ENCODE results near the gene CCDC171.

Gene CCDC171

DNA sequence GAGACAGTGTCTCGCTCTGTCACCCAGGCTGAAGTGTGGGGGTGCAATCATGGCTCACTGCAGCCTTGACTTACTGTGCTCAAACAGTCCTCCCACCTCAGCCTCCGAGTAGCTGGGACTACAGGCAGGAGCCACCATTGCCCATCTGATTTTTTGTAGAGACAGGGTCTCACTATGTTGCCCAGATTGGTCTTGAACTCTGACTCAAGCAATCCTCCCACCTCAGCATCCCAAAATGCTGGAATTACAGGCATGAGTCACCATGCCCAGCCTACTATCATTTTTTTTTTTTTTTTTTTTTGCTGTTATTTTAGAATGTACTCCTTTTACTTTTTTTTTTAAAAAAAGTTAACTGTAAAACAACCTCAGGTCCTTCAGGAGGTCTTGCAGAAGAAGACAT is 449.0 kb downstream of the CCDC171 start:
- DNase-seq (ENCODE audit: low spot score) = no peak

DNA sequence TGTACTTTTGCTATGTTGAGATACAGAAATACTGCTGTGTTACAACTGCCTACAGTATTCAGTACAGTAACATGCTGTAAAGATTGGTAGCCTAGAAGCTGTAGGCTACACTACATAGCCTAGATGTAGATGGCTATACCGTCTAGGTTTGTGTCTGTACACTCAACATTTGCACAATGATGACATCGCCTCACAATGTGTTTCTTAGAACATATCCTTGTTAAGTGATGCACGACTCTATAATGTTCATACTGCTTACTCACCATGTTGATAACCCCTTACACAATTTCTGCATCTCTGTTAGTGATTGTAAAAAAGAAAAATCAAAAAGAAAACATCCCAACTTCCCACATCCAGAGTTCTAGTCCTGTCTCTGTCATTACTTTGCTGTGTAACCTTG is 450.0 kb downstream of the CCDC171 start:
- no peak for DNase-seq (ENCODE audit: low spot score)

GRCh38 chr9:16003785-16004184 is 450.9 kb downstream of the CCDC171 start:
- no peak for DNase-seq (ENCODE audit: low spot score)

- DNase-seq (ENCODE audit: low spot score) = no peak
Measured at GRCh38 chr9:16004613-16005012, 451.8 kb downstream of the CCDC171 start.

- no peak for DNase-seq (ENCODE audit: low spot score)
Measured at GRCh38 chr9:16010221-16010620, 457.4 kb downstream of the CCDC171 start.

- DNase-seq (ENCODE audit: low spot score) = no peak
Measured at GRCh38 chr9:16012621-16013020, 459.8 kb downstream of the CCDC171 start.

DNA sequence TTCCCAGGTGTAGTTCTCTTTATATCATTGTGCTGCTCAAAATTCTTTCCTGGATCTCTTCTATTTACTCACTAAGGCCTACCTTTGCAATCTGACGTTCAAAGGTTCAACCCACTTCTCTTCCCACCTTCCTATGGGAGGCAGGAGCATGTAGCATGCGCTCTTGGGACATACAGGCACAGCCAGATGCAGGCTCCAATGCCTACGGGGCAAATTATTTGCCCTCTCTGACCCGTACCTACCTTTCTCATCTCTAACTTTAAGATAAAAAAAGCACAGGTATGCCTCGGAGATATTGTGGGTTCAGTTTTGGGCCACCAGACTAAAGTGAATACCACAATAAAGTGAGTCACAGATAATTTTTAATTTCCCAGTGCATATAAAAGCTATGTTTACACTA is 460.5 kb downstream of the CCDC171 start:
- no peak for DNase-seq (ENCODE audit: low spot score)

DNA sequence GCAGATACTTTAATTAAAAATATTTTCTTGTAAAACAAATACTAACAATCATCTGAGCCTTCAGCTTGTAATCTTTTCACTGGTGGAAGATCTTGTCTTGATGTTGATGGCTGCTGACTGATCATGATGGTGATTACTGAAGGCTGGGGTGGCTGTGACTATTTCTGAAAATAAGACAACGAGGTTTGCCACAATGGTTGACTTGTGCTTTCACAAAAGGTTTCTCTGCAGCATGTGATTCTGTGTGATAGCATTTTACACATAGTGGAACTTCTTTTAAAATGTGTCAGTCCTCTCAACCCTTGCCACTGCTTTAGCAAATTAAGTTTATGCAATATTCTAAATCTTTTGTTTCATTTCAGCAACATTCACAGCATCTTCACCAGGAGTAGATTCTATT is 461.0 kb downstream of the CCDC171 start:
- no peak for DNase-seq (ENCODE audit: low spot score)

GRCh38 chr9:16022228-16022627 is 469.4 kb downstream of the CCDC171 start:
- no peak for DNase-seq (ENCODE audit: low spot score)

GRCh38 chr9:16023446-16023845 is 470.6 kb downstream of the CCDC171 start:
- no peak for DNase-seq (ENCODE audit: low spot score)
